RWPE1 (cell line): ENCODE measurements around the gene RDH12.

Source experiments
- CTCF ChIA-PET: fragments of 350-600 bp; sonication (Branson Sonifier 250); formaldehyde crosslinking; extraction: SDS; loops from one replicate; lab custom pipeline; 2021; lab: Yijun Ruan, JAX
- POLR2A ChIA-PET: fragments of 400-600 bp; formaldehyde crosslinking; extraction: SDS; loops from one replicate; lab custom pipeline; 2020; ENCODE audit warnings: antibody characterized with exemption; ENCODE audit not compliant: low non-redundant PET; lab: Yijun Ruan, JAX
- DNase-seq: peaks from one replicate; pipeline ENCODE4 v3.0.0; 2012; ENCODE audit warnings: low spot score
- H3K27ac ChIP-seq: fragments of 450-650 bp; 2 replicates; pipeline ENCODE4 v1.5.1; 2017
- CTCF ChIP-seq: fragments of 450-650 bp; conservative IDR thresholded peaks from 2 replicates; pipeline ENCODE4 v1.5.1; 2017; ENCODE audit warnings: low read depth, mild to moderate bottlenecking

RDH12 gene

GRCh38 chr14:67778792-67779191, 77.1 kb downstream of the RDH12 start:
- POLR2A ChIA-PET: no interaction called here
- no peak for DNase-seq
- TF ChIP-seq CTCF: no peak
- CTCF ChIA-PET: no interaction called here
- H3K27ac ChIP-seq: no peak overlapping the region

GRCh38 chr14:67782090-67782489, 80.4 kb downstream of the RDH12 start:
- TF ChIP-seq CTCF: no peak
- ChIA-PET POLR2A (interaction anchor here (0.6 kb wide), 1 partner anchor 16 kb away, joined by 3 read pairs; no protein-coding TSS in a partner anchor), CTCF (interaction anchor here (0.5 kb wide), 1 partner anchor 12 kb away, joined by 4 read pairs; no protein-coding TSS in a partner anchor)
- H3K27ac ChIP-seq: no peak overlapping the region
- no peak for DNase-seq
